Activated B cell treated with CpG ODN at 0.5 μM for 24 hours (primary cell): ENCODE data around the gene FSD2. TPM values are rescaled to one million over a fixed set of nuclear protein-coding genes. Genes with fewer than 3 reads are reported as not detected.
A peak's percentile ranks its signal among the peaks of the same experiment; 100 is the strongest.

Source experiments
- ATAC-seq: fragments of 200-7000 bp; cut with Tn5 transposase; one replicate; pipeline ENCODE4 v1.10.0; 2021; ENCODE audit warnings: low read depth, mild to moderate bottlenecking, moderate library complexity
- CTCF ChIA-PET: fragments of 350-600 bp; sonication (Branson Sonifier 250); formaldehyde crosslinking; loops from one replicate; lab custom pipeline; 2021; ENCODE audit warnings: antibody characterized with exemption; lab: Charles Lee
- POLR2A ChIA-PET: fragments of 350-600 bp; sonication (Branson Sonifier 250); formaldehyde crosslinking; loops from one replicate; lab custom pipeline; 2021; ENCODE audit warnings: antibody characterized with exemption; lab: Charles Lee
- DNase-seq: peaks from one replicate; pipeline ENCODE4 v3.0.0; 2022
- H3K27ac Mint-ChIP-seq: one replicate; pipeline ENCODE4 v1.8.0; 2020; ENCODE audit warnings: mixed read lengths
- H3K27me3 Mint-ChIP-seq: one replicate; pipeline ENCODE4 v1.8.0; 2021; ENCODE audit warnings: mixed read lengths
- H3K36me3 Mint-ChIP-seq: one replicate; pipeline ENCODE4 v1.8.0; 2021; ENCODE audit warnings: low read depth, mixed read lengths
- H3K4me1 Mint-ChIP-seq: one replicate; pipeline ENCODE4 v1.8.0; 2021; ENCODE audit warnings: mixed read lengths
- H3K4me3 Mint-ChIP-seq: one replicate; pipeline ENCODE4 v1.8.0; 2020; ENCODE audit warnings: mild to moderate bottlenecking, mixed read lengths
- H3K9me3 Mint-ChIP-seq: one replicate; pipeline ENCODE4 v1.8.0; 2020; ENCODE audit warnings: mixed read lengths
- intact Hi-C: fragments of 100-400 bp; cut with micrococcal nuclease; formaldehyde crosslinking; loops from one replicate; pipeline ENCODE4 v1.15.1; 2024
- total RNA-seq: library from RNA; stranded (reverse); gene quantifications from 2 replicates; pipeline ENCODE4 v1.2.3, GENCODE V29; 2022
- TF ChIP-seq, protein P1 (sequence below): fragments of 200-600 bp; IDR thresholded peaks from one replicate; pipeline ENCODE4 v1.8.0; 2022; ENCODE audit warnings: antibody characterized with exemption, mild to moderate bottlenecking

Gene FSD2
- total RNA-seq, 1 donor from 2014 or later, result not detected

DNA sequence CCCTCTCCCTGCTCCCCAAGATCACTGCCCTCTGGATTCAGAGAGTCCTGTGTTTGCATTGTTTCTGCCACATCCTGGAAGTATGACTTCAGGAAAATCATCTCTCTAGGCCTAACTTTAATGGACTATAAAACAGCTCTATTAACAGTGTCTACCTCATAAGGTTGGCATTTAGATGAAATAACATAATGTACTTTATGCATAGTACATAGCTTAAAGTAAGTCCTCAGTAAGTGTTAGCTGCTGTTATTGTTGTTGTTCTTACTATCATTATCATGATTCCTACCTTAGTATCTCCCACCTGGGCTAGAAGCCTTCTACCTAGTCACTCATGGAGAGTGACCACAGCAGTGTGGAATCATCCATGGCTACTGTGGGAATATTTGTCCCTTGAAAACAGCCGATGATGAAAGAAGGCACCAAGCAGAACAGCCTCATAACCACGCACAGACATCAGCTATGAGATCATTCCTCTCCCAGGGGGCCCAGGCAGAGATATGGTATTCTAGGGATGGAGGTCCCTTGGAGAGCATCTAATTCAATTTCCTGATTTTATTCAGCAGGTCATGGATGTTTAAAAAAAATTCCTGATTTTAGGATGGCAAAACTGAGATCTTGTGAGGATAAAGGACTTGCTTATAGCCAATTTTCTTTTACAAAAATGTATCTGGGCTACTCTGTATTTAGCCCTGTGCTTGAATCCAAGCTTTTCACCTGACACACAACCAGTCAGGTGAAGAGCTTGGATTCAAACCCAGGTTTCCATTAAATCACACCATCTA is 1.9 kb downstream of the FSD2 start:
- CTCF ChIA-PET, result no interaction called here
- Mint-ChIP-seq H3K4me1 (peaks cover 40% of the 10 kb centered on the region), H3K27me3 (peaks cover 7% of the 10 kb centered on the region), H3K36me3 (no peaks in the 10 kb centered on the region), H3K4me3 (no peak overlapping the region), H3K9me3 (no peaks in the 10 kb centered on the region), H3K27ac (peak overlapping the region; percentile 6)
- no peak for DNase-seq
- intact Hi-C loops, result no loop called here
- POLR2A ChIA-PET, result no interaction called here
- TF ChIP-seq, protein P1, sequence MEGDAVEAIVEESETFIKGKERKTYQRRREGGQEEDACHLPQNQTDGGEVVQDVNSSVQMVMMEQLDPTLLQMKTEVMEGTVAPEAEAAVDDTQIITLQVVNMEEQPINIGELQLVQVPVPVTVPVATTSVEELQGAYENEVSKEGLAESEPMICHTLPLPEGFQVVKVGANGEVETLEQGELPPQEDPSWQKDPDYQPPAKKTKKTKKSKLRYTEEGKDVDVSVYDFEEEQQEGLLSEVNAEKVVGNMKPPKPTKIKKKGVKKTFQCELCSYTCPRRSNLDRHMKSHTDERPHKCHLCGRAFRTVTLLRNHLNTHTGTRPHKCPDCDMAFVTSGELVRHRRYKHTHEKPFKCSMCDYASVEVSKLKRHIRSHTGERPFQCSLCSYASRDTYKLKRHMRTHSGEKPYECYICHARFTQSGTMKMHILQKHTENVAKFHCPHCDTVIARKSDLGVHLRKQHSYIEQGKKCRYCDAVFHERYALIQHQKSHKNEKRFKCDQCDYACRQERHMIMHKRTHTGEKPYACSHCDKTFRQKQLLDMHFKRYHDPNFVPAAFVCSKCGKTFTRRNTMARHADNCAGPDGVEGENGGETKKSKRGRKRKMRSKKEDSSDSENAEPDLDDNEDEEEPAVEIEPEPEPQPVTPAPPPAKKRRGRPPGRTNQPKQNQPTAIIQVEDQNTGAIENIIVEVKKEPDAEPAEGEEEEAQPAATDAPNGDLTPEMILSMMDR, result no peak
- no peak for ATAC-seq

DNA sequence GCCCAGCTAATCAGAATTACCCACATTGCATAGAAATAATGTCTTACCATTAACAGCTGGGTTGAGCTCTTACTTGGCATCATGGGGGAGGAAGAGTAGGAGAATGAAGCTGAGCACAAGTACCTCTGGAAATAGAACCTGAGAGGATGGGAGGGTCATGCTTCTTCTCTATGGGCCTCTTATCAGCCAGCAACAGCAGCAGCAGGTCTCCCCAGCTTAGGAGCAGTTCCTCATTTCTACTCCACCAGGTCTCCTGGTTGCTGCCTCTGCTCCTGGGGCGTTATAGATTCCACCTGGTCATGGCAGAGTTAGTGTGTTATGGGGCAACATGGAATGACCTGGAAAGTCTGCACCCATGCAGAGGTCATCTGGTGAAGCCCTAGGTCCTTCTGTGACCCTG is 3.4 kb downstream of the FSD2 start:
- H3K4me1 Mint-ChIP-seq, result peaks cover 30% of the 10 kb centered on the region
- H3K9me3 Mint-ChIP-seq, result no peaks in the 10 kb centered on the region
- H3K36me3 Mint-ChIP-seq, result no peaks in the 10 kb centered on the region
- intact Hi-C loops, result no loop called here
- TF ChIP-seq, protein P1, result no peak
- H3K4me3 Mint-ChIP-seq, result no peak overlapping the region
- ChIA-PET POLR2A (no interaction called here), CTCF (interaction anchor here (1.2 kb wide), 1 partner anchor 271 kb away, joined by 3 read pairs; no protein-coding TSS in a partner anchor)
- no peak for ATAC-seq
- DNase-seq, result no peak
- H3K27me3 Mint-ChIP-seq, result peaks cover 7% of the 10 kb centered on the region
- H3K27ac Mint-ChIP-seq, result no peak overlapping the region

DNA sequence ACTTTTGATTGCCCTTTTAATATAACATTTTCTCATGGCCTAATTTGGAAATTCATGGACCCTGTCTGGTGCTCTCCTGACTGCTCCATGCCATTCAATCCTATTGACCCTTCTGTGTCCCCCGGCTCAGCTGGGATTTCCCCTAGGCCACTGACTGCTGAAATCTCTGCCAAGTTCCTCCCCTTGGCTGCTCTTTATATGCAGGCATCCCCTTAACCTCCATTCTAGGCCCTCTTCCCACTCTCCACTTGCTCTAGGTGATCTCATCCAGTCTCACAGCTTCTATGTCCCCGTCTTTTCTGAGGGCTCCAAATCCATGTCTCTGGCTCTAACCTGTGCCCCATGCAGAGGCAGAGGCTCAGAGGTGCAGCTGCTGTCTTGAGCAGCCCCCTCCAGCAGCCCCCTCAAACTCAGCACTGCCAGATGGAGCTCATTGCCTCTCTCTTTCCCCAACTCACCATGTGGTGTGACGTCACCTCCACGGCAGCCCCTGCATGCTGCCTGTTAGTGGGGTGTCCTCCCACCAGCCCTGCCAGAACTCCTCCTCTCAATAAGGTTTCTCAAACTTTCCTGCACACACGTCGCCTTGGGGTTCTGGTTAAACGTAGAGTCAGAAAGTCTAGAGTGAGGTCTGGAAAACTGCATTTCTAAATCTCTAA is 6.6 kb downstream of the FSD2 start:
- ATAC-seq, result no peak
- ChIA-PET CTCF (no interaction called here), POLR2A (no interaction called here)
- H3K27me3 Mint-ChIP-seq, result peaks cover 7% of the 10 kb centered on the region
- peaks cover 3% of the 10 kb centered on the region for H3K9me3 Mint-ChIP-seq
- no peaks in the 10 kb centered on the region for H3K36me3 Mint-ChIP-seq
- intact Hi-C loops, result no loop called here
- TF ChIP-seq, protein P1, result no peak
- no peak overlapping the region for H3K27ac Mint-ChIP-seq
- H3K4me3 Mint-ChIP-seq, result no peak overlapping the region
- peaks cover 2% of the 10 kb centered on the region for H3K4me1 Mint-ChIP-seq
- no peak for DNase-seq

DNA sequence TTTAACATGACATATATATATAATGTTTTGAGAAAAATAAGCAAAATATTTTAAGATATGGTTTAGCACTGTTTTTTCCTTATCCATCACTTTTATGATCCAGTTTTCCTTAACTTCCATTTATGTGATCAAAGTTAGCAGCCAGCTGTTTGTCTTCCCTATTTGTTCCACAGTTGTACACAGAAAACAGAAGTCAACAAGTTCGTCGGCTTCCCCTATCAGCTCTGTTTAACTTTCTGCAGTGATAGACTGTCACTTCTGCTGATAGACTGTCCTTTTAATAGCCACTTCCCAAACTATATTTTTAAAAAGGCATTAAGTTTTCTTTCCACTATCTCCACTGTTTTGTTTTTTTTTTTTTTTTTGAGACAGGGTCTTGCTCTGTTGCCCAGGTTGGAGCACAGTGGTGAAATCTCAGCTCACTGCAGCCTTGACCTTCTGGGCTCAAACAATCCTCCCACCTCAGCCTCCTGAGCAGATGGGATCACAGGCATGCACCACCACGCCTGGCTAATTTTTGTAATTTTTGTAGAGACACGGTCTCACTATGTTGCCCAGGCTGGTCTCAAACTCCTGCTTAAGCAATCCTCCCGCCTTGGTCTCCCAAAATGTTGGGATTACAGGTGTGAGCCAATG is 7.2 kb downstream of the FSD2 start:
- Mint-ChIP-seq H3K27ac (no peak overlapping the region), H3K9me3 (peaks cover 9% of the 10 kb centered on the region), H3K4me3 (no peak overlapping the region), H3K27me3 (peaks cover 7% of the 10 kb centered on the region), H3K4me1 (no peaks in the 10 kb centered on the region), H3K36me3 (no peaks in the 10 kb centered on the region)
- DNase-seq (no peak), ATAC-seq (no peak)
- ChIA-PET CTCF (no interaction called here), POLR2A (no interaction called here)
- TF ChIP-seq, protein P1, result no peak
- intact Hi-C loops, result no loop called here

GRCh38 chr15:82798104-82798503 is 7.8 kb downstream of the FSD2 start:
- Mint-ChIP-seq H3K27ac (no peak overlapping the region), H3K4me3 (no peak overlapping the region), H3K27me3 (peaks cover 7% of the 10 kb centered on the region), H3K36me3 (no peaks in the 10 kb centered on the region), H3K4me1 (no peaks in the 10 kb centered on the region), H3K9me3 (peaks cover 12% of the 10 kb centered on the region)
- intact Hi-C loops, result no loop called here
- no peak for DNase-seq
- ATAC-seq, result no peak
- CTCF ChIA-PET, result no interaction called here
- POLR2A ChIA-PET, result no interaction called here
- TF ChIP-seq, protein P1, result no peak
